Panc1 (cell line): ENCODE results near the gene APH1A.

ENCODE experiments used
- CTCF ChIP-seq: fragments of 450-650 bp; IDR thresholded peaks from 2 replicates; pipeline ENCODE4 v1.5.1; 2017; ENCODE audit warnings: mild to moderate bottlenecking
- POLR2AphosphoS5 ChIP-seq: IDR thresholded peaks from 2 replicates; pipeline ENCODE4 v1.6.1; 2012; ENCODE audit warnings: mild to moderate bottlenecking, low read depth, low read length, moderate library complexity
- REST ChIP-seq, 2 experiments: IDR thresholded peaks; 2 replicates each; pipeline ENCODE4 v1.6.1; 2011 to 2012; ENCODE audit warnings: low read depth in 2 of 2, control low read depth in 1 of 2, low read length in 1 of 2, mild to moderate bottlenecking in 1 of 2, moderate library complexity in 1 of 2; ENCODE audit not compliant: insufficient read depth in 1 of 2
- SIN3A ChIP-seq: IDR thresholded peaks from 2 replicates; pipeline ENCODE4 v1.6.1; 2012; ENCODE audit warnings: low read depth, mild to moderate bottlenecking, low read length, moderate library complexity, borderline replicate concordance; ENCODE audit not compliant: insufficient read depth

- TF ChIP-seq CTCF (no peak), POLR2AphosphoS5 (no peak), REST (IDR thresholded peaks at IDR 0.05; ENCODE audit: insufficient read depth in 1 of 2, low read depth in 2 of 2, low read length in 1 of 2) (no peak), SIN3A (no peak)
Observed at GRCh38 chr1:150233359-150234308, 35.2 kb downstream of the APH1A start.
